Thyroid gland (tissue), 4 donors: ENCODE measurements around the gene SEC14L5.

Experiments used
- CTCF ChIP-seq, 6 experiments: fragments of 200-600 bp in 3 of 6; fragments of 450-650 bp in 3 of 6; sonication (generic) in 3 of 6; IDR thresholded peaks; one replicate each; pipeline ENCODE4 v1.5.1; 2016 to 2019; ENCODE audit warnings: antibody characterized with exemption in 6 of 6, mild to moderate bottlenecking in 2 of 6, inconsistent platforms in 1 of 6, moderate library complexity in 1 of 6
- POLR2A ChIP-seq, 2 donors: fragments of 450-650 bp; IDR thresholded peaks; one replicate each; pipeline ENCODE4 v1.6.1; 2017; ENCODE audit warnings: antibody characterized with exemption in 2 of 2, mild to moderate bottlenecking in 2 of 2, moderate library complexity in 1 of 2

- TF ChIP-seq CTCF (IDR thresholded peaks at IDR 0.05) (no peak), POLR2A (IDR thresholded peaks at IDR 0.05) (no peak)
These were observed 45.1 kb downstream of the SEC14L5 start for GRCh38 chr16:5003211-5003610.
